CD4-positive, alpha-beta T cell (primary cell): ENCODE measurements around the gene LDLRAD4. TPM values are rescaled to one million over a fixed set of nuclear protein-coding genes. Genes with fewer than 3 reads are reported as not detected.

Experiments
- ATAC-seq: fragments of 200-7000 bp; cut with Tn5 transposase; one replicate; pipeline ENCODE4 v1.10.0; 2022; ENCODE audit warnings: mild to moderate bottlenecking; ENCODE audit not compliant: poor library complexity
- CTCF ChIA-PET: fragments of 350-600 bp; sonication (Branson Sonifier 250); formaldehyde crosslinking; loops from one replicate; lab custom pipeline; 2021; ENCODE audit warnings: antibody characterized with exemption, inconsistent platforms; lab: Charles Lee
- POLR2A ChIA-PET: fragments of 350-600 bp; sonication (Branson Sonifier 250); formaldehyde crosslinking; loops from one replicate; lab custom pipeline; 2021; ENCODE audit warnings: antibody characterized with exemption, inconsistent platforms; lab: Charles Lee
- DNase-seq, 14 experiments: peaks; one replicate each; pipeline ENCODE4 v3.0.0-alpha.2; 2013 to 2020; ENCODE audit warnings: mixed read lengths in 2 of 14
- H3K27ac ChIP-seq, 2 donors: one replicate each; pipeline versions ENCODE4 v1.5.1 to v1.7.0; 2013; ENCODE audit warnings: low read length in 2 of 2, low read depth in 1 of 2, mild to moderate bottlenecking in 1 of 2
- H3K27me3 ChIP-seq, 2 experiments: 1 replicate in 1 of 2; 2 replicates in 1 of 2; pipeline versions ENCODE4 v1.6.1 to v1.7.0; 2013; ENCODE audit warnings: low read length in 2 of 2, control low read depth in 1 of 2, mild to moderate bottlenecking in 1 of 2, moderate library complexity in 1 of 2; ENCODE audit not compliant: insufficient read depth in 2 of 2, control insufficient read depth in 1 of 2
- H3K36me3 ChIP-seq: one replicate; pipeline ENCODE4 v1.6.1; 2013; ENCODE audit warnings: low read length, control low read depth; ENCODE audit not compliant: insufficient read depth
- H3K4me1 ChIP-seq: one replicate; pipeline ENCODE4 v1.6.1; 2013; ENCODE audit warnings: low read length, control low read depth; ENCODE audit not compliant: insufficient read depth
- H3K4me3 ChIP-seq: one replicate; pipeline ENCODE4 v1.5.1; 2013; ENCODE audit warnings: mild to moderate bottlenecking, low read length, moderate library complexity
- H3K9me3 ChIP-seq, 2 experiments: 1 replicate in 1 of 2; 2 replicates in 1 of 2; pipeline versions ENCODE4 v1.6.1 to v1.7.0; 2013; ENCODE audit warnings: low read length in 2 of 2, mild to moderate bottlenecking in 2 of 2, control low read depth in 1 of 2, moderate library complexity in 1 of 2; ENCODE audit not compliant: control insufficient read depth in 1 of 2, insufficient read depth in 1 of 2
- H3K27ac Mint-ChIP-seq: one replicate; pipeline ENCODE4 v1.8.0; 2020; ENCODE audit warnings: mixed read lengths
- H3K27me3 Mint-ChIP-seq: one replicate; pipeline ENCODE4 v1.8.0; 2021; ENCODE audit warnings: mixed read lengths
- H3K36me3 Mint-ChIP-seq: one replicate; pipeline ENCODE4 v1.8.0; 2021; ENCODE audit warnings: low read depth, mixed read lengths
- H3K4me1 Mint-ChIP-seq: one replicate; pipeline ENCODE4 v1.8.0; 2021; ENCODE audit warnings: low read depth, mixed read lengths
- H3K4me3 Mint-ChIP-seq: one replicate; pipeline ENCODE4 v1.8.0; 2020; ENCODE audit warnings: mild to moderate bottlenecking, mixed read lengths
- H3K9me3 Mint-ChIP-seq: one replicate; pipeline ENCODE4 v1.8.0; 2020; ENCODE audit warnings: mixed read lengths
- CTCF ChIP-seq: fragments of 200-600 bp; IDR thresholded peaks from one replicate; pipeline ENCODE4 v1.8.0; 2022; ENCODE audit warnings: antibody characterized with exemption, mild to moderate bottlenecking
- intact Hi-C, 2 experiments: fragments of 100-400 bp; cut with DNase I in 1 of 2; cut with micrococcal nuclease in 1 of 2; formaldehyde crosslinking; loops; one replicate each; pipeline versions ENCODE4 v1.15.1 to v1.9.0; 2023 to 2025; cut with DNase I, micrococcal nuclease
- total RNA-seq, 174 experiments: library from RNA in 2 of 174; stranded (reverse) in 2 of 174; gene quantifications; one replicate each; pipeline ENCODE4 v1.2.3 and lab custom pipeline; 2021 to 2026

LDLRAD4 gene
- total RNA-seq, 2 experiments from 2014 or later: 51.9 to 52.7 TPM

GRCh38 chr18:13452871-13453680, 234.5 kb downstream of the LDLRAD4 start:
- H3K4me1 Mint-ChIP-seq: peaks cover 83% of the 10 kb centered on the region
- ChIA-PET POLR2A (no interaction called here), CTCF (no interaction called here)
- H3K27me3 ChIP-seq: no peaks in the 10 kb centered on the region
- intact Hi-C loops: no loop called here
- H3K36me3 Mint-ChIP-seq: peaks cover 6% of the 10 kb centered on the region
- no peaks in the 10 kb centered on the region for H3K27me3 Mint-ChIP-seq
- H3K4me3 ChIP-seq: no peak overlapping the region
- TF ChIP-seq CTCF: no peak
- H3K27ac ChIP-seq: no peak overlapping the region
- H3K9me3 ChIP-seq: peaks cover 0 to 6% of the 10 kb centered on the region in 2 experiments
- H3K4me1 ChIP-seq: peaks cover 46% of the 10 kb centered on the region
- ATAC-seq: no peak
- no peak overlapping the region for H3K27ac Mint-ChIP-seq
- H3K4me3 Mint-ChIP-seq: no peak overlapping the region
- H3K36me3 ChIP-seq: peaks cover 2% of the 10 kb centered on the region
- H3K9me3 Mint-ChIP-seq: no peaks in the 10 kb centered on the region
- DNase-seq: peak in 1 of 14 experiments; percentile 19

- Mint-ChIP-seq H3K4me1 (peaks cover 77% of the 10 kb centered on the region), H3K27me3 (no peaks in the 10 kb centered on the region), H3K36me3 (peaks cover 6% of the 10 kb centered on the region), H3K27ac (no peak overlapping the region), H3K9me3 (no peaks in the 10 kb centered on the region), H3K4me3 (no peak overlapping the region)
- Histone ChIP-seq H3K27ac (no peak overlapping the region), H3K4me1 (peaks cover 46% of the 10 kb centered on the region), H3K36me3 (peaks cover 2% of the 10 kb centered on the region), H3K4me3 (no peak overlapping the region), H3K27me3 (no peaks in the 10 kb centered on the region), H3K9me3 (peaks cover 0 to 7% of the 10 kb centered on the region in 2 experiments)
- ATAC-seq (no peak), DNase-seq (peak in 2 of 14 experiments; percentile 1 to 11)
- no peak for TF ChIP-seq CTCF
- ChIA-PET CTCF (no interaction called here), POLR2A (no interaction called here)
- intact Hi-C loops: no loop called here
Measured at GRCh38 chr18:13453714-13454113, 235.2 kb downstream of the LDLRAD4 start.

GRCh38 chr18:13454363-13455150, 236.0 kb downstream of the LDLRAD4 start:
- ChIA-PET CTCF (no interaction called here), POLR2A (interaction anchor here (1.1 to 1.3 kb wide), 2 partner anchors 10 to 272 kb away, joined by 3 to 4 read pairs; partner anchors contain the start of gene FAM210A)
- no peak for TF ChIP-seq CTCF
- Mint-ChIP-seq H3K4me1 (peaks cover 74% of the 10 kb centered on the region), H3K36me3 (peaks cover 6% of the 10 kb centered on the region), H3K27me3 (no peaks in the 10 kb centered on the region), H3K4me3 (no peak overlapping the region), H3K27ac (peak overlapping the region; percentile 0), H3K9me3 (no peaks in the 10 kb centered on the region)
- H3K9me3 ChIP-seq: peaks cover 0 to 7% of the 10 kb centered on the region in 2 experiments
- no peak overlapping the region for H3K27ac ChIP-seq
- no peak overlapping the region for H3K4me3 ChIP-seq
- H3K27me3 ChIP-seq: no peaks in the 10 kb centered on the region
- H3K36me3 ChIP-seq: no peaks in the 10 kb centered on the region
- ATAC-seq: no peak
- peak in 1 of 14 experiments; percentile 28 for DNase-seq
- intact Hi-C loops: no loop called here
- peaks cover 46% of the 10 kb centered on the region for H3K4me1 ChIP-seq
